ENCODE results near the gene IWS1. TPM values are rescaled to one million over a fixed set of nuclear protein-coding genes. Genes with fewer than 3 reads are reported as not detected.

Gene IWS1
- total and polyA plus RNA-seq, 4 donors = 20.3 to 64.5 (median 32.6) TPM

DNA sequence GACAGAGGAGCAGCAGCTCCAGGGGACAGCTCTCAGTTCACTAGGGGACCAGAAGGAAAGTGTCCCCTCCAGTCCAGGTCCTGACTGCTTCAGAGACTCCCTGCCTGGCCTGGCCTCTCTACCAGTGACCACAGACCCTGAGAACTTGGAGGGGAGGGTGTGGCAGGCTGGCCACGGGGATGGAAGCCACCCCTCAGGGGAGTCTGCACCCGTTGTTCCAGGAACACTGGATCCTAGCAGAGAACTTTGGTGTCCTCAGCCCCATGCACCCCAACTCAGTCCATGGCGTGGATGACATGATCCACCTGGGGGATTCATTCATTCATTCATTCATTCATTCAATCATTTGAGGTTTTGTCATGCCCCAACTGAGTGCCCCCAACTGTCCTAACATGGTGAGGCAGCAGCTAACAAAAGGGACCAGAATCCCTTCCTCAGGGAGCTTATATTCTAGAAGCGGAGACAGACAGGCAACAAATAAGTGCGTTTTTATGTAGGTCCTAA is 41.1 kb upstream of the IWS1 start:
- DNase-seq = no peak
- no peaks in the 10 kb centered on the region for H3K36me3 ChIP-seq (ENCODE audit: control insufficient read depth in 4 of 4, insufficient read depth in 4 of 4, low read length in 4 of 4)
- no peak overlapping the region for H3K27ac ChIP-seq (ENCODE audit: low read depth in 1 of 2, low read length in 1 of 2)
- no peaks in the 10 kb centered on the region for H3K27me3 ChIP-seq (ENCODE audit: control insufficient read depth in 3 of 3, insufficient read depth in 3 of 3, low read length in 2 of 3)
- H3K4me3 ChIP-seq = no peak overlapping the region
- H3K9me3 ChIP-seq (ENCODE audit: control insufficient read depth in 4 of 4, insufficient read depth in 3 of 4, low read length in 3 of 4) = peaks cover 0 to 4% (median 0%) of the 10 kb centered on the region in 4 donors
- WGBS, 2 donors = 91 to 92% methylated on average over 5 of the region's 5 CpGs
- H3K9ac ChIP-seq (ENCODE audit: insufficient read depth in 1 of 2, low read length in 2 of 2) = no peak overlapping the region
- peaks cover 0 to 5% (median 0%) of the 10 kb centered on the region in 5 donors for H3K4me1 ChIP-seq (ENCODE audit: control insufficient read depth in 5 of 5, insufficient read depth in 5 of 5, low read length in 5 of 5)
- TF ChIP-seq, protein P1, sequence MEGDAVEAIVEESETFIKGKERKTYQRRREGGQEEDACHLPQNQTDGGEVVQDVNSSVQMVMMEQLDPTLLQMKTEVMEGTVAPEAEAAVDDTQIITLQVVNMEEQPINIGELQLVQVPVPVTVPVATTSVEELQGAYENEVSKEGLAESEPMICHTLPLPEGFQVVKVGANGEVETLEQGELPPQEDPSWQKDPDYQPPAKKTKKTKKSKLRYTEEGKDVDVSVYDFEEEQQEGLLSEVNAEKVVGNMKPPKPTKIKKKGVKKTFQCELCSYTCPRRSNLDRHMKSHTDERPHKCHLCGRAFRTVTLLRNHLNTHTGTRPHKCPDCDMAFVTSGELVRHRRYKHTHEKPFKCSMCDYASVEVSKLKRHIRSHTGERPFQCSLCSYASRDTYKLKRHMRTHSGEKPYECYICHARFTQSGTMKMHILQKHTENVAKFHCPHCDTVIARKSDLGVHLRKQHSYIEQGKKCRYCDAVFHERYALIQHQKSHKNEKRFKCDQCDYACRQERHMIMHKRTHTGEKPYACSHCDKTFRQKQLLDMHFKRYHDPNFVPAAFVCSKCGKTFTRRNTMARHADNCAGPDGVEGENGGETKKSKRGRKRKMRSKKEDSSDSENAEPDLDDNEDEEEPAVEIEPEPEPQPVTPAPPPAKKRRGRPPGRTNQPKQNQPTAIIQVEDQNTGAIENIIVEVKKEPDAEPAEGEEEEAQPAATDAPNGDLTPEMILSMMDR (IDR thresholded peaks at IDR 0.05; ENCODE audit: control extremely low read depth, extremely low read depth) = no peak
- ATAC-seq (ENCODE audit: insufficient read depth, low FRiP score) = no peak

- WGBS, 2 donors = 89 to 91% methylated on average over 10 of the region's 10 CpGs
Observed at GRCh38 chr2:127566576-127566975, 40.3 kb upstream of the IWS1 start.

DNA sequence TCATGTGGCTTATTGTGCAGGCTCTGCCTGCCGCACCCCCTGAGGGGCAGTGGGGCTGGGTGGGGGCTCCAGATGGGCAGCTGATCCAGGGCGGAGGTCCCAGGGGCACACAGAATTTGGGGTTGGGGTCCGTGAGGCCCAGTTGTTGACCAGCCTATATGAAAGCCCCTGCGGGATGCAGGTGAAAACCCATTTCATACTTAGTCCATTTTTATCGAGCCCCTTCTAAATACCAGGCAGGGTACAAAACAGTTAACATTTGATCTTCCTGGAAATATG is 39.8 kb upstream of the IWS1 start:
- H3K4me3 ChIP-seq = no peak overlapping the region
- ATAC-seq (ENCODE audit: insufficient read depth, low FRiP score) = no peak
- no peak for DNase-seq
- no peaks in the 10 kb centered on the region for H3K36me3 ChIP-seq (ENCODE audit: control insufficient read depth in 4 of 4, insufficient read depth in 4 of 4, low read length in 4 of 4)
- no peaks in the 10 kb centered on the region for H3K27me3 ChIP-seq (ENCODE audit: control insufficient read depth in 3 of 3, insufficient read depth in 3 of 3, low read length in 2 of 3)
- WGBS, 2 donors = 98 to 100% methylated on average over 5 of the region's 5 CpGs
- H3K4me1 ChIP-seq (ENCODE audit: control insufficient read depth in 5 of 5, insufficient read depth in 5 of 5, low read length in 5 of 5) = peaks cover 0 to 5% (median 0%) of the 10 kb centered on the region in 5 donors
- TF ChIP-seq, protein P1 (IDR thresholded peaks at IDR 0.05; ENCODE audit: control extremely low read depth, extremely low read depth) = no peak
- H3K9me3 ChIP-seq (ENCODE audit: control insufficient read depth in 4 of 4, insufficient read depth in 3 of 4, low read length in 3 of 4) = peaks cover 0 to 4% (median 0%) of the 10 kb centered on the region in 4 donors
- no peak overlapping the region for H3K9ac ChIP-seq (ENCODE audit: insufficient read depth in 1 of 2, low read length in 2 of 2)
- H3K27ac ChIP-seq (ENCODE audit: low read depth in 1 of 2, low read length in 1 of 2) = no peak overlapping the region

More at GRCh38 chr2:127566576-127566975, 40.3 kb upstream of the IWS1 start:
- Histone ChIP-seq H3K4me1 (ENCODE audit: control insufficient read depth in 5 of 5, insufficient read depth in 5 of 5, low read length in 5 of 5) (peaks cover 0 to 5% (median 0%) of the 10 kb centered on the region in 5 donors), H3K9me3 (ENCODE audit: control insufficient read depth in 4 of 4, insufficient read depth in 3 of 4, low read length in 3 of 4) (peaks cover 0 to 4% (median 0%) of the 10 kb centered on the region in 4 donors), H3K27me3 (ENCODE audit: control insufficient read depth in 3 of 3, insufficient read depth in 3 of 3, low read length in 2 of 3) (no peaks in the 10 kb centered on the region), H3K4me3 (no peak overlapping the region), H3K36me3 (ENCODE audit: control insufficient read depth in 4 of 4, insufficient read depth in 4 of 4, low read length in 4 of 4) (no peaks in the 10 kb centered on the region), H3K27ac (ENCODE audit: low read depth in 1 of 2, low read length in 1 of 2) (no peak overlapping the region), H3K9ac (ENCODE audit: insufficient read depth in 1 of 2, low read length in 2 of 2) (no peak overlapping the region)
- ATAC-seq (ENCODE audit: insufficient read depth, low FRiP score) = no peak
- no peak for DNase-seq
- TF ChIP-seq, protein P1 (IDR thresholded peaks at IDR 0.05; ENCODE audit: control extremely low read depth, extremely low read depth) = no peak

Data from lung (tissue), 12 donors.